NCI-H345 (cell line): ENCODE data around the gene INSM1.
"Not testable (repeated sequence)": the region's sequence is repeated elsewhere in the genome, so short reads cannot be mapped to it uniquely, and the experiment has no call there.

Experiments
- DNase-seq: peaks from one replicate; lab custom pipeline; 2025; lab: John Stamatoyannopoulos, UW

Gene INSM1

GRCh38 chr20:20367575-20368417, at the start of gene INSM1:
INSM1 (plus strand) TSS chr20:20368104; CDS start chr20:20368268, 164 bp downstream.
- DNase-seq = peak; percentile 100

GRCh38 chr20:20318365-20319161, 49.3 kb upstream of the INSM1 start:
- no peak for DNase-seq

DNA sequence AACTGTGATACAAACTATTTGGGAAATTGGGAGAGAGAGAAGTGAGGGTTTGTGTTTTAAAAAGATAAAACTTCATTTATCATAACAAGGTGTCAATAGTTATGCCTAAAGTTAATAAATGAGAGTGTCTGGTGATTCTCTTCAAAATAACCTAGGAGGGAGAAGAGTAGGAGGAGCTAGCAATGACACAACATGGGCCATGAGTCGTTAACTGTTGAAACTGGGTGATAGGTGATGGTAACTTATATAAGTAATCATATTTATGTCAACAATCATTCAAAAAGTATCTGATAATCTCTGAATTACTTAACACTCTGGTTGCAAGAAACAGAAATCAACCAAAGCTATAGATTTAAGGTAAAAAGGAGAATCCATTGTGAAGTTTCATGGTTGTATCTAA, 46.8 kb upstream of the INSM1 start:
- DNase-seq = no peak

DNA sequence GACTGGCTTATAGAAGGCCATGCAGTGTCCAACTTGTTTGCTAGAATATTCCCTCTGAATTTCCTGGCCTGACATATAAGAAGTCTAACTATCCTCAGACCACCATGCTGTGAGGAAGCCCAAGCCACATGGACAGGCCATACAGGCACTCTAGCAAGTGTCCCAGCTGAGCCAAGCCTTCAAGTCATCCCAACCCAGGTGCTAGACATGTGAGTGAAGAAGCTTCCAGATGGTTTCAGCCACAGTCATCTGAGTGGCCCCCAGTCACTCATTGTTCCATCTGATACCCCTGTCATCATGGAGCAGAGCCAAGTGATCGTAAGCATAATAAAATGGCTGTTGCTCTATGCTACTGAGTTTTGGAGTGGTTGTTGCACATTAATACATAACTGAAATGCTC, 46.0 kb upstream of the INSM1 start:
- no peak for DNase-seq

GRCh38 chr20:20322912-20323311, 45.0 kb upstream of the INSM1 start:
- DNase-seq = no peak

DNA sequence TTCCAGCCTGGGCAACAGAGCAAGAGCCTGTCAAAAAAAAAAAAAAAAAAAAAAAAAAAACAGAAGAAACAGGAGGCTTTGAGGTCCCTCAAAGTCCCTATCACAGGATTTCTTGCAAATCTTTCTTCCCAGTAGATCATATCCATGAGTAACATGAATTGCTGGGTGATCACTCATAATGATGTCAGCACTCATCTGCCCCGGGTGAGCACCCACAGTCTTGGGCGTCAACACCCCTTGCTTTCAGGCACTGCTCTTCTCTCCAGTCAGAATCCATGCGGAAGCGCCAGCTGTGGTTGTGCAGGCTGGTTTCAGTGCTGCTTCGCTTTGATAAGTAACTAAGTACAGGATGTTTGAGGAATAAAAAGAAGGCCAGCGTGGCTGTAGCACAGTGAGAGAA, 40.2 kb upstream of the INSM1 start:
- no peak for DNase-seq

GRCh38 chr20:20329564-20329963, 38.3 kb upstream of the INSM1 start:
- DNase-seq = no peak

DNA sequence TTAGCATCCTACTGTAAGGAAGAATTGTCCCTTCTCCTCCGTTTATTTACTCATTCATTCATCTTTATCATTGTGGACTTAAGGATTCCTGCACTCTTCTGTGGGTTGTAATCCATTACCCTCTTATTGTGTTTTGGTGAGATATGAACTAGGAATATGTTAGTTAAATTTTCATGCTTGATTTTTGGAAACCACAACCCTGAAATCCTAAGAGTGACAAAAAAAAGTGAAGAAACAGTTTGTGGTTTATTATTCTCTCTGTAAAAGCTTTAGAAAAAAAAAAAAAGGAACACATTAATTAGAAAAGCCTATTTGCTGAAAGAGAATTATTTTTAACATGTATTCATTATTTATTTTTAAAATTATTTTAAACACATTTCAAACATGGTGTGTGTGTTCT, 36.7 kb upstream of the INSM1 start:
- no peak for DNase-seq

GRCh38 chr20:20331817-20332216, 36.1 kb upstream of the INSM1 start:
- DNase-seq = peak; percentile 17

DNA sequence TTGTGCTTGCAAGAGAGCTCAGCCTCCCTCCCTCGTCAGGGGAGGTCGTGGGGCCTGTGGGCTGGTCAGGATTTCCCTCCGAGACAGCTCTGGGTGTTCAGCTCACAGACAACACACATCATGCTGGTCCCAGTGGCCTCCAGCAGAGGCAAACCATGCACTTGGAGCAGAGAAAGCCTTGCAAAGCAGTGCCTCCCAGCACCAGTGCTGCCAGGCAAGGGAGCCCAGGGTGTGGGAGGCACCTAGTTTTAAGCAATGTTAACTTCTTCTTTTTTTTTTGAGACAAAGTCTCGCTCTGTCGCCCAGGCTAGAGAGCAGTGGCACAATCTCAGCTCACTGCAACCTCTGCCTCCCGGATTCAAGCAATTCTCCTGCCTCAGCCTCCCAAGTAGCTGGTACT, 34.0 kb upstream of the INSM1 start:
- DNase-seq = no peak

DNA sequence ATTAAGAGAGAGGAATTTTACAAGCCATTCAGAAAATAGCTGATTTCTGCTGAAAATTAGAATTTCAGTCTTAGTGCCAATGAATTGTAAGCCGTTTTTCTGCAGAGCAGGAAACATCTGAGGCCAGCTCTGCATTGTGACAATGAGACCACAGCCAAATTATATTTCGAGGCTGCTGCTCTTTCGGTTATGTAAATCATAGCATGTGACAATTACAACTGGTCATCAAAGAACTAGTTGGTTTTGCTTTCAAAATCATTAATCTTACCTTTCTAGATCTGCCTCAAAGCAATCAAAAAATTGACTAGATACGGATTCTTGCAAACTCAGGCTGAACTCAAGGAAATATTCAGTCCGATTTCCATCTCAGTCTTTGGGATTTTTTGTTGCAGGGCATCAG, 33.4 kb upstream of the INSM1 start:
- no peak for DNase-seq

DNA sequence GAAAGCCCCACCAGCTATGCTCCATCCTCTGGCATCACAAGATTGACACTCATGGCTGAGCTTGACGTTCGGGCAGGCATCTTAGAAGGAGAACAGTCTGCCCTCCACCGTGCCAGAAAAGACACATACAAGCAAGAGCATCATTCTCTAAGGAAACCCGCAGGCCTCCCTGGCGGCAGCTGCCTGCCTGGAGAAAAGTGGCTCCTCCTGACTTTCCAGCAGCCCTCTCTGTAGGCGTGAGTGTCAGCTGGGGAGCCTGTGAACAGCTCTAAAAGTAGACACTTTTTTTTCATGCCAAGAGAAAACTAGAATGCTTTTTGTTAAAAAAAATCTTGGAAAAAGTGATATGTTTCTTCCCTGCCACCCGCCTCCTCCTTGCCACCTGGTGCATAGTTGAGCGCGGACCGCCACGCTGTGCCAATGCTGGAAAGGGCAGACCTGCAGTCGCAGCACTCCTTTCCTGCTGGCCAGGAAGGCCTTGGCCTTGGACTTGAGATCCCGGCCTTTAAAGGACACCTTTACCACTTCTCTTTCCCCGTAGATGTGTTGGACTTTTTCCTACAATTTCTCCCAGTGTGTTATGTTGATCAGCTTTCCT, 29.7 kb upstream of the INSM1 start:
- DNase-seq = no peak

GRCh38 chr20:20340443-20340842, 27.5 kb upstream of the INSM1 start:
- DNase-seq = no peak

- DNase-seq = no peak
Measured at GRCh38 chr20:20341371-20341770, 26.5 kb upstream of the INSM1 start.

DNA sequence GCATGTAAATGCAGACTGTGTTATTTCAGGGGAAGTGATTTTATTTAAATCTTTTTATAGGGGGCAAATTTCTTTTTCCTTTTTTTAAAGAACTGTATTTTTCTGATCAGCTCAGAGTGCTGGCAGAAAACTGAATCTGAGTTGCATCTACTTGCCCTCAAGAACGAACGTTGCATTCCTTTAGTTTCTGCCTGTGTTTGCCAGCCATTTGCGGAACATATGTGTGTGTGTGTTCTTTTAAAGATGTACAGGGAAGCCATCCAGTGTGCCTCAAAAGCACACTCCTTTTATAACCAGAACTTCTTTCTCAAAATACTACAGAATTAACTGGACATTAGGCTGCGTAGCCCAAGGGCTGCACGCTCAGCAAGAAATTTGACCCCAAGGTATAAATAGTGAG, 25.8 kb upstream of the INSM1 start:
- no peak for DNase-seq

- no peak for DNase-seq
Measured at GRCh38 chr20:20343932-20344331, 24.0 kb upstream of the INSM1 start.

DNA sequence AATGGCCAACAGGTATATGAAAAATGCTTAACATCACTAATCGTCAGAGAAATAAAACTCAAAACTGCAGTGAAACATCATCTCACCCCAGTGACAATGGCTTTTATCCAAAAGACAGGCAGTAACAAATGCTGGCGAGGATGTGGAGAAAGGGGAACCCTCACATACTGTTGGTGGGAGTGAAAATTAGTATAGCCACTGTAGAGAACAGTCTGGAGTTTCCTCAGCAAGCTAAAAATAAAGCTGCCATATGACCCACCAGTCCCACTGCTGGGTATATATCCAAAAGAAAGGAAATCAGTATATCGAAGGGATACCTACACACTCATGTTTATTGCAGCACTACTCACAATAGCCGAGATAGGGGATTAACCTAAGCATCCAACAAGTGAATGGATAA, 23.4 kb upstream of the INSM1 start:
- DNase-seq = no peak

DNA sequence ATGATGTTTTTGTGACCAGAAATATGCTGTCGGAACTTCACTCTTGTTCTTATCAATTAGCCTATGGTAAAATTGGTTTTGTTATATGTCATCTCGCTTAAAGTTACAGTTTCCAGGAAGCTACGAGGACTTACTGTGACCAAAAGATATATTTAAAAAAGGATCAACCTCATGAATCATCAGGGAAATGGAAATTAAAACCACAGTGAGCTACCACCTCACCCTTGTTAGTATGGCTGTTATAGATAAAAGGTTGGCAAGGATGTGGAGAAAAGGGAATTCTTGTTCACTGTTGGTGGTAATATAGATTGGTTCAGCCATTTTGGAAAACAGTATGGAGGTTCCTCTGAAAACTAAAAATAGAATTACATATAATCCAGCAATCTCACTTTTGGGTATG, 14.3 kb upstream of the INSM1 start:
- no peak for DNase-seq

GRCh38 chr20:20355503-20355902, 12.4 kb upstream of the INSM1 start:
- DNase-seq = not testable (repeated sequence)

DNA sequence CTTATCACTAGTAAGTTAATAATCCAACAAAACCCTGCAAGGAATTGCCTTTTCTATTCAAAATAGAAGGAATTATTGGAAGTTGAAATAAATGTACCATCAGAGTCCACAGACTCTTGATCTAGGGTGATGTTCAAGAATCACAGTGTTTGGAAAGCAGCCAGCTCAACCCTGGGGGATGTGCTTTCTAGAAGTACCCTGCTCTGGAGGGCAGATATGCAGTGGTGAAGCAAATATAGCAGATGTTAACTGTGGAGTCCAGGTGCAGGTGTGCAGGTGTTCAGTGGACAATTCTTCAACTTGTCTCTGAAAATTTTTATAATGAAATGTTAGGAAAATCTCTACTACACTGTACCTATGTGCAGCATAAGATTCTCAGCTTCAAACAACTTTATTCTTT, 9.1 kb upstream of the INSM1 start:
- peak; percentile 86 for DNase-seq

DNA sequence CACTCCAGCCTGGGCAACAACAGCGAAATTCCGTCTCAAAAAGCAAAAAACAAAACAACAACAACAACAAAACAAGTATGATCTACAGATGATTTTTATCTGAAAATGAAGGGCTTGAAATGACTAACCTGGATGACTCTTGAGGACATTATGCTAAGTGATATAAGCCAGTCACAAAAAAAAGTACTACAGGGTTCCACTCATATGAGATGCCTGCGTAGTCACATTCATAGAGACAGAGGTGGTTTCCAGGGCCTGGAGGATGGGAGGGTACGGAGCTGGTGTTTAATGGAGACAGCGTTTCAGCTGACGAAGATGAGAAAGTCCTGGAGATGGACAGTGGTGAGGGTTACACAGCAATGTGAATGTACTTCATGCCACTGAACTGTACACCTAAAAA, 8.3 kb upstream of the INSM1 start:
- DNase-seq = no peak

- peak; percentile 78 for DNase-seq
Measured at GRCh38 chr20:20360464-20360863, 7.4 kb upstream of the INSM1 start.
